Uterus (tissue), 2 donors: ENCODE data around the gene PITPNM2.

Experiments
- POLR2A ChIP-seq, 2 donors: fragments of 450-650 bp; IDR thresholded peaks; one replicate each; pipeline ENCODE4 v1.6.1; 2016; ENCODE audit warnings: antibody characterized with exemption in 2 of 2, mild to moderate bottlenecking in 1 of 2, moderate library complexity in 1 of 2
- TF ChIP-seq, protein P1 (sequence below), 4 experiments: fragments of 200-600 bp in 2 of 4; fragments of 450-650 bp in 2 of 4; sonication (generic) in 2 of 4; IDR thresholded peaks; one replicate each; pipeline ENCODE4 v1.5.1; 2016 to 2019; ENCODE audit warnings: antibody characterized with exemption in 4 of 4, mild to moderate bottlenecking in 2 of 4, moderate library complexity in 1 of 4

DNA sequence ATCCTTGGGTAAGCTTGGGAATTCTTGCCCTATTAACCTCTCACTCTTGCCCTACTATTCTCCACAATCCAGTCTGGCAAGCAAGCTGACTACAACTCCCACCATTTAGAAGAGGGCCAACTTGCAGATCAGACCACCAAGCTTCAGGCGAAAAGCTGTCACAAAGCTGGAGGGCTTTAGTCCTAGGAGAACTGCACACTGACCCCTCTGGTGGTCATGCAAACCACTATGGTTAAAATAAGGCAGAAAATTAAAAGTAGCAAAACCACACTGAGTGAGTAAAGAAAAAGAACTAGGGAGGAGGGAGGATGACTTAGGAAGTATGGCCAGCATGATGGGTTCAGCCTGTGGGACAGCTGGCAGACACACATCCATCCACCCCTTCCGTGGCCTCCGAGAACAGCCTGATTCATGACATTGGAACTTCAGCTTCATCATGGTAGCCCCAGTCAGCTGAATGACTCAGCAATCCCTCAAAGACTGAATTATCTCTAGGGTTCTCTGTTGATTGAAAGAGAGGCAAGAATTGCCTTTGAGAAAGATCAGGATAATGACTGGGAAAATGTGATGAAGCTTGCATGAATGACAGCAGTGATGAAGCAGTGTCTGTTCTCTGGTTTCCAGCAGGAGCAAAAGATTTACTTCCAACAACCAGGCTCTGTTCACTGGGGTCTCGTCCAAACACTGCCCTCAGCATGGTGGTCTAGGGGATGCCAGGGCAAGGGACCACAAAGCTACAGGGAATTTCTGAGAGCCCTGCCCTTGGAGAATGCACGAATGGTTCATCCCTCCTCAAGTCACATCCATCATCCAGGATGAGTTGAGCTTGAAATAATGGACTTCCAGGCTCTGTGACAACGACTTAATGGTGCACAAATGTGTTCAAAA is 24.4 kb downstream of the PITPNM2 start:
- TF ChIP-seq, protein P1, sequence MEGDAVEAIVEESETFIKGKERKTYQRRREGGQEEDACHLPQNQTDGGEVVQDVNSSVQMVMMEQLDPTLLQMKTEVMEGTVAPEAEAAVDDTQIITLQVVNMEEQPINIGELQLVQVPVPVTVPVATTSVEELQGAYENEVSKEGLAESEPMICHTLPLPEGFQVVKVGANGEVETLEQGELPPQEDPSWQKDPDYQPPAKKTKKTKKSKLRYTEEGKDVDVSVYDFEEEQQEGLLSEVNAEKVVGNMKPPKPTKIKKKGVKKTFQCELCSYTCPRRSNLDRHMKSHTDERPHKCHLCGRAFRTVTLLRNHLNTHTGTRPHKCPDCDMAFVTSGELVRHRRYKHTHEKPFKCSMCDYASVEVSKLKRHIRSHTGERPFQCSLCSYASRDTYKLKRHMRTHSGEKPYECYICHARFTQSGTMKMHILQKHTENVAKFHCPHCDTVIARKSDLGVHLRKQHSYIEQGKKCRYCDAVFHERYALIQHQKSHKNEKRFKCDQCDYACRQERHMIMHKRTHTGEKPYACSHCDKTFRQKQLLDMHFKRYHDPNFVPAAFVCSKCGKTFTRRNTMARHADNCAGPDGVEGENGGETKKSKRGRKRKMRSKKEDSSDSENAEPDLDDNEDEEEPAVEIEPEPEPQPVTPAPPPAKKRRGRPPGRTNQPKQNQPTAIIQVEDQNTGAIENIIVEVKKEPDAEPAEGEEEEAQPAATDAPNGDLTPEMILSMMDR (IDR thresholded peaks at IDR 0.05) = no peak
- no peak for TF ChIP-seq POLR2A (IDR thresholded peaks at IDR 0.05)
